Liver (tissue), 9 donors: ENCODE measurements around the gene AOAH. TPM values are rescaled to one million over a fixed set of nuclear protein-coding genes. Genes with fewer than 3 reads are reported as not detected.

Experiments used
- DNase-seq: peaks from one replicate; pipeline ENCODE4 v3.0.0-alpha.2; 2017; ENCODE audit warnings: low spot score
- H3K27ac ChIP-seq, 2 donors: one replicate each; pipeline ENCODE4 v1.7.0; 2013; ENCODE audit warnings: inconsistent platforms in 2 of 2, low read length in 2 of 2, control low read depth in 1 of 2, low read depth in 1 of 2, mild to moderate bottlenecking in 1 of 2
- H3K27me3 ChIP-seq, 4 donors: one replicate each; pipeline versions ENCODE4 v1.6.1 to v1.7.0; 2013; ENCODE audit warnings: low read length in 3 of 4, inconsistent platforms in 1 of 4, mild to moderate bottlenecking in 1 of 4, moderate library complexity in 1 of 4; ENCODE audit not compliant: control insufficient read depth in 4 of 4, insufficient read depth in 4 of 4
- H3K36me3 ChIP-seq, 4 donors: one replicate each; pipeline versions ENCODE4 v1.6.1 to v1.7.0; 2013; ENCODE audit warnings: low read length in 3 of 4, mild to moderate bottlenecking in 3 of 4, low read depth in 1 of 4, moderate library complexity in 1 of 4; ENCODE audit not compliant: control insufficient read depth in 4 of 4, insufficient read depth in 3 of 4
- H3K4me1 ChIP-seq, 4 donors: one replicate each; pipeline versions ENCODE4 v1.6.1 to v1.7.0; 2013; ENCODE audit warnings: low read length in 3 of 4, mild to moderate bottlenecking in 3 of 4, moderate library complexity in 1 of 4; ENCODE audit not compliant: control insufficient read depth in 4 of 4, insufficient read depth in 4 of 4
- H3K4me3 ChIP-seq, 3 donors: one replicate each; pipeline versions ENCODE4 v1.6.1 to v1.7.0; 2013; ENCODE audit warnings: low read length in 3 of 3, control low read depth in 1 of 3, low read depth in 1 of 3, mild to moderate bottlenecking in 1 of 3
- H3K9ac ChIP-seq, 2 donors: one replicate each; pipeline ENCODE4 v1.7.0; 2013; ENCODE audit warnings: low read length in 2 of 2, mild to moderate bottlenecking in 2 of 2, moderate library complexity in 2 of 2, control low read depth in 1 of 2, low read depth in 1 of 2
- H3K9me3 ChIP-seq, 4 donors: one replicate each; pipeline versions ENCODE4 v1.6.1 to v1.7.0; 2013; ENCODE audit warnings: low read length in 3 of 4; ENCODE audit not compliant: control insufficient read depth in 4 of 4
- CTCF ChIP-seq: fragments of 150-350 bp; IDR thresholded peaks from 2 replicates; pipeline ENCODE4 v1.5.1; 2017; ENCODE audit warnings: improper control_type of control experiment, low read depth, low read length; ENCODE audit not compliant: missing input control
- EGR1 ChIP-seq, 2 donors: IDR thresholded peaks; 2 replicates each; pipeline ENCODE4 v1.6.1; 2016 to 2018; ENCODE audit warnings: antibody characterized with exemption in 2 of 2, low read depth in 2 of 2
- FOXA1 ChIP-seq: IDR thresholded peaks from 2 replicates; pipeline ENCODE4 v1.6.1; 2016; ENCODE audit warnings: antibody characterized with exemption
- FOXA2 ChIP-seq: IDR thresholded peaks from 2 replicates; pipeline ENCODE4 v1.6.1; 2016; ENCODE audit warnings: antibody characterized with exemption
- GABPA ChIP-seq, 2 donors: IDR thresholded peaks in 1 of 2; conservative IDR thresholded peaks in 1 of 2; 2 replicates each; pipeline ENCODE4 v1.6.1; 2016; ENCODE audit warnings: antibody characterized with exemption in 2 of 2, mild to moderate bottlenecking in 1 of 2, moderate library complexity in 1 of 2
- HNF4A ChIP-seq, 2 donors: conservative IDR thresholded peaks; 2 replicates each; pipeline ENCODE4 v1.6.1; 2016; ENCODE audit warnings: antibody characterized with exemption in 2 of 2, mild to moderate bottlenecking in 2 of 2
- HNF4G ChIP-seq: IDR thresholded peaks from 2 replicates; pipeline ENCODE4 v1.6.1; 2016; ENCODE audit warnings: antibody characterized with exemption
- JUND ChIP-seq, 2 donors: IDR thresholded peaks; 2 replicates each; pipeline ENCODE4 v1.6.1; 2016; ENCODE audit warnings: antibody characterized with exemption in 2 of 2
- MAX ChIP-seq: IDR thresholded peaks from 2 replicates; pipeline ENCODE4 v1.6.1; 2016; ENCODE audit warnings: antibody characterized with exemption
- NR2F2 ChIP-seq: IDR thresholded peaks from 2 replicates; pipeline ENCODE4 v1.6.1; 2016; ENCODE audit warnings: antibody characterized with exemption
- REST ChIP-seq: IDR thresholded peaks from 2 replicates; pipeline ENCODE4 v1.6.1; 2016; ENCODE audit warnings: antibody characterized with exemption, mild to moderate bottlenecking
- RXRA ChIP-seq, 2 donors: IDR thresholded peaks; 2 replicates each; pipeline ENCODE4 v1.6.1; 2017 to 2018; ENCODE audit warnings: antibody characterized with exemption in 2 of 2, mild to moderate bottlenecking in 1 of 2
- SP1 ChIP-seq: IDR thresholded peaks from 2 replicates; pipeline ENCODE4 v1.6.1; 2018; ENCODE audit warnings: antibody characterized with exemption, mild to moderate bottlenecking
- TAF1 ChIP-seq: conservative IDR thresholded peaks from 2 replicates; pipeline ENCODE4 v1.6.1; 2016; ENCODE audit warnings: antibody characterized with exemption, mild to moderate bottlenecking
- YY1 ChIP-seq: IDR thresholded peaks from 2 replicates; pipeline ENCODE4 v1.6.1; 2016; ENCODE audit warnings: antibody characterized with exemption, mild to moderate bottlenecking
- WGBS: extraction: QIAGEN DNeasy Blood & Tissue Kit; methylation state at CpG from one replicate; pipeline ENCODE4 v1.1.7; 2013; 5-methylcytosine and 5-hydroxymethylcytosine counted together
- polyA plus RNA-seq, 2 donors: library from polyadenylated mRNA; stranded (reverse) in 1 of 2; unstranded in 1 of 2; fragments of 200-250 nt in 1 of 2; fragments of >200 nt in 1 of 2; fragmentation: Nextera tagmentation in 1 of 2; extraction: Ambion mirVana in 1 of 2; gene quantifications; one replicate each; pipeline versions ENCODE4 v1.2.1 to v1.2.3, GENCODE V29; 2013 to 2015
- total RNA-seq, 2 donors: library from RNA; depleted of rRNA; stranded (reverse); fragments of >200 nt; gene quantifications; one replicate each; pipeline ENCODE4 v1.2.3, GENCODE V29; 2014
- TF ChIP-seq, protein P1 (sequence below): IDR thresholded peaks from 2 replicates; pipeline ENCODE4 v1.6.1; 2016; ENCODE audit warnings: antibody characterized with exemption
- TF ChIP-seq, protein P2 (sequence below): IDR thresholded peaks from 2 replicates; pipeline ENCODE4 v1.6.1; 2016; ENCODE audit warnings: antibody characterized with exemption
- donor health status: healthy.
- donor health status: healthy.
- donor health status: healthy.
- donor health status: healthy.
- donor health status: healthy.

AOAH gene
- total and polyA plus RNA-seq, 4 donors: 2.4 to 26.7 (median 5.8) TPM

GRCh38 chr7:36600869-36601530, 123.3 kb downstream of the AOAH start:
- Histone ChIP-seq H3K27ac (no peak overlapping the region), H3K4me3 (no peak overlapping the region), H3K27me3 (no peaks in the 10 kb centered on the region), H3K9me3 (no peaks in the 10 kb centered on the region), H3K9ac (no peak overlapping the region), H3K36me3 (no peaks in the 10 kb centered on the region), H3K4me1 (no peaks in the 10 kb centered on the region)
- WGBS: 80% methylated on average over 5 of the region's 5 CpGs
- no peak for DNase-seq
- no peak for TF ChIP-seq TAF1
- no peak for TF ChIP-seq SP1
- no peak for TF ChIP-seq HNF4A (conservative IDR thresholded peaks at IDR 0.05)
- TF ChIP-seq, protein P1, sequence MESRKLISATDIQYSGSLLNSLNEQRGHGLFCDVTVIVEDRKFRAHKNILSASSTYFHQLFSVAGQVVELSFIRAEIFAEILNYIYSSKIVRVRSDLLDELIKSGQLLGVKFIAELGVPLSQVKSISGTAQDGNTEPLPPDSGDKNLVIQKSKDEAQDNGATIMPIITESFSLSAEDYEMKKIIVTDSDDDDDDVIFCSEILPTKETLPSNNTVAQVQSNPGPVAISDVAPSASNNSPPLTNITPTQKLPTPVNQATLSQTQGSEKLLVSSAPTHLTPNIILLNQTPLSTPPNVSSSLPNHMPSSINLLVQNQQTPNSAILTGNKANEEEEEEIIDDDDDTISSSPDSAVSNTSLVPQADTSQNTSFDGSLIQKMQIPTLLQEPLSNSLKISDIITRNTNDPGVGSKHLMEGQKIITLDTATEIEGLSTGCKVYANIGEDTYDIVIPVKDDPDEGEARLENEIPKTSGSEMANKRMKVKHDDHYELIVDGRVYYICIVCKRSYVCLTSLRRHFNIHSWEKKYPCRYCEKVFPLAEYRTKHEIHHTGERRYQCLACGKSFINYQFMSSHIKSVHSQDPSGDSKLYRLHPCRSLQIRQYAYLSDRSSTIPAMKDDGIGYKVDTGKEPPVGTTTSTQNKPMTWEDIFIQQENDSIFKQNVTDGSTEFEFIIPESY: no peak
- TF ChIP-seq FOXA2: no peak
- TF ChIP-seq EGR1 (IDR thresholded peaks at IDR 0.05; ENCODE audit: low read depth in 2 of 2): no peak
- TF ChIP-seq JUND (IDR thresholded peaks at IDR 0.05): peak in 1 of 2 donors; percentile 19
- no peak for TF ChIP-seq REST

DNA sequence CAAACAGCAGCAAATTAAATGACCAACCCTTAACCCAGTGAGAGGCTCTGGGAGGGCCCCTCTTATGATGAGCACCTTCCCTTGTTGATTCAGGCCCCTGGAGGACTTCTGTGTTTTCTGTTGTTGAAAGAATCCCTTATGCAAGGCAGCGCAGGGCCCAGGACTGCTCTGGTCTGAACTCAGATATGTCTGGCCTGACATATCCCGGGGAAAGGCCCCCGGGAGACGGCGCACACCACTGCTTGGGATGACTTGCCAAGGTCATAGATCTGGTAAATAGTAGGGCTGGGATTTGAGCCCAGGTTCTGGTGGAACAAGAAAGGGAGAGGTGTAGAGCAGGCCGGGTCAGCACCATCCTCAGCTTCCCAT, 124.0 kb downstream of the AOAH start:
- WGBS: 94% methylated on average over 6 of the region's 6 CpGs
- no peak overlapping the region for H3K27ac ChIP-seq
- H3K4me1 ChIP-seq: no peaks in the 10 kb centered on the region
- H3K9ac ChIP-seq: no peak overlapping the region
- TF ChIP-seq MAX (no peak), HNF4G (no peak), GABPA (IDR thresholded peaks at IDR 0.05 in 1 of 2, conservative IDR thresholded peaks at IDR 0.05 in 1 of 2) (no peak), FOXA1 (no peak), SP1 (no peak), RXRA (IDR thresholded peaks at IDR 0.05) (no peak), REST (no peak), TAF1 (no peak), EGR1 (IDR thresholded peaks at IDR 0.05; ENCODE audit: low read depth in 2 of 2) (no peak), CTCF (no peak), JUND (IDR thresholded peaks at IDR 0.05) (no peak), NR2F2 (no peak), FOXA2 (no peak), YY1 (no peak)
- TF ChIP-seq, protein P2, sequence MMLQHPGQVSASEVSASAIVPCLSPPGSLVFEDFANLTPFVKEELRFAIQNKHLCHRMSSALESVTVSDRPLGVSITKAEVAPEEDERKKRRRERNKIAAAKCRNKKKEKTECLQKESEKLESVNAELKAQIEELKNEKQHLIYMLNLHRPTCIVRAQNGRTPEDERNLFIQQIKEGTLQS: no peak
- H3K36me3 ChIP-seq: no peaks in the 10 kb centered on the region
- DNase-seq: no peak
- no peaks in the 10 kb centered on the region for H3K9me3 ChIP-seq
- H3K4me3 ChIP-seq: no peak overlapping the region
- no peaks in the 10 kb centered on the region for H3K27me3 ChIP-seq
